ENCODE measurements around the gene ZNF416. TPM values are rescaled to one million over a fixed set of nuclear protein-coding genes. Genes with fewer than 3 reads are reported as not detected.

Gene ZNF416
- polyA plus RNA-seq, 1 donor: 4.9 TPM

DNA sequence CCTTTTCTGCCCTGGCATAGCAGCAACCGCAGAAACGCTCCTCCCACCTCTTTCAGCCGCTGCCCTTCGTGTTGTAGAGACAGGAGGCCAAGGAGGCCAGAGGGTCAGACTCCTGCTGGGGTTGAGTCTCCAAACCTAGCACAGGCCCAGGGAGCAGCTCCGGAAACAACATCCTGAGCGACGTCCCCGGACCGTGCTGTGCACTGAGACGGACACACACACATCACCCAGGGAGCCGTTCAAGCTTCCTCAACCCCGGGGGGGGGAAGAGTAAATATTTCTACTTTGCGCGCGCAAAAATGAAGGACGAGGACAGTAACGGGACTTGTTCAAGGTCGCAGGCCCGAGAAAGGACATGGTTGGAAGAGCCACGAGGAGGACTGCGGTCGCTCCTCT lies 19.7 kb downstream of the ZNF416 start:
- DNase-seq (ENCODE audit: low read depth): no peak

DNA sequence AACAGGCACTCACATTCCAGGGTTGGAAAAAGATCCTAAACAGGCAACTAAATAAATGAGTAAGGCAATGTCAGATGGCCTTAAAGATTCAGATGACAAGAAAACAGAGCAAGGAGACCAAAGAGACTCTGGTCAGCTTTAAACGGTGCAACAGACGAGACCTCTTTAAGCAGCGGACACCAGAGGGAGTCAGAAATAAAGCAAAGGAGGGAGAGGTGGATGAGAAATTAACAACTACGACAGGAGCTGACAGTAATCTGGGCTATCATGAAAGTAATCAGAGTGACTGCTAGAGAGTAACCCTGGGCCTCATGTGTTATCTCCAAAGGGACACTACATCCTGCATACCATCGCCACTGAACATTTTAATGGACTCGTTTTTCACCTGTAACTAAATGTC lies 20.2 kb downstream of the ZNF416 start:
- no peak for DNase-seq (ENCODE audit: low read depth)

DNA sequence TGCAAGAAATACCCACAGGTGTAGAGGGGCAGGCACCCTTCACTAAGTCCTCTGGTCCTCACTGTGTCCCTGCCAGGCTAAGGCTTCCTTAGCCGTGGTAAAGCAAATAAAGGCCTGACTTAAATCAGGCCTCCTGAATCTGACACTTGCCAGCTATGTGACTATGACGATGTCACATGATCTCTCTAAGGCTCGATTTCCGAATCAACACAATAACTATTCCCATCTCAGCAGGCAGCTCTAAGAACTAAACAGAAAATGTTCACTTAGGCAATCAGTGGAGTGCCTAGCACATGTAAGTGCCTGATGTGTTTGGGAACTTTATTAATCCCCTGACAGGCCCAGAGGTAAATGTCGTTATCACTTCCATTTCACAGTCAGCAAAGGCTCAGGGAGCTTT lies 21.1 kb downstream of the ZNF416 start:
- DNase-seq (ENCODE audit: low read depth): no peak

DNA sequence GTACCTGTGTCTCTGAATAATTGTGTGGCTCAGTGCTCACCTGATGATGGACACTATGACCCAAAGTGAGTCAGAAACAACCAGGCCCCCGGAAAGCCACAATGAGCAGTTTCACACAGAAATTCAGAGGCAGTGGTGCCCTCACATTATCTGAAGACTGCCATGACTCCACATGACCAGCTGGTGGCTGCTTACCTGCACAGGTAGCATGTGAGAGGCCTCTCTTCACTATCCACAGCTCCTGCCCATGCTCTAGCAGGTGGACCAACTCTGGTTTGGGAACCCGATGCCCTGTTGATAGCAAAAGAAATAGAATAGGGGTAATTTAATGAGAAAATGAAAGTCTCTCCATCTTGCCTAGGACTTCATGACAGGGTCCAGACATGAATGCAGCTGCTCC lies 26.3 kb downstream of the ZNF416 start:
- DNase-seq (ENCODE audit: low read depth): no peak

DNA sequence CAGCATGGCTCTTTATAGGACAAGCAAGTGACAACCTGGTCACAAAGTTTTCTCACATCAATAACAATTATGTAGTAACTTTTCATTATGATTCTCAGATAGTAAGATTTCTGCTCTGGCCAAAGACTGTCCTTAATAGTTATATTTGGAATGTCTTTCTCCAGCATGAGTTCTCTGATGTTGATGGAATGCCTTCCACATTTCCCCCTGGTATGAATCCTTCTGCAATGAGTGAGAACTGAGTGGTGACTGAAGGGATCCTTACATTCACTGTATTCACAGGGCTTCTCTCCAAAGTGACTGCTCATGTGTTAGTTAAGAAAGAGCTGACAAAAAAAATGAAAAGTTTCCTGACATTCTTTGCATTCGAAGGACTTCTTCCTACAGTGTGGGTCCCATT lies 32.2 kb downstream of the ZNF416 start:
- no peak for DNase-seq (ENCODE audit: low read depth)

DNA sequence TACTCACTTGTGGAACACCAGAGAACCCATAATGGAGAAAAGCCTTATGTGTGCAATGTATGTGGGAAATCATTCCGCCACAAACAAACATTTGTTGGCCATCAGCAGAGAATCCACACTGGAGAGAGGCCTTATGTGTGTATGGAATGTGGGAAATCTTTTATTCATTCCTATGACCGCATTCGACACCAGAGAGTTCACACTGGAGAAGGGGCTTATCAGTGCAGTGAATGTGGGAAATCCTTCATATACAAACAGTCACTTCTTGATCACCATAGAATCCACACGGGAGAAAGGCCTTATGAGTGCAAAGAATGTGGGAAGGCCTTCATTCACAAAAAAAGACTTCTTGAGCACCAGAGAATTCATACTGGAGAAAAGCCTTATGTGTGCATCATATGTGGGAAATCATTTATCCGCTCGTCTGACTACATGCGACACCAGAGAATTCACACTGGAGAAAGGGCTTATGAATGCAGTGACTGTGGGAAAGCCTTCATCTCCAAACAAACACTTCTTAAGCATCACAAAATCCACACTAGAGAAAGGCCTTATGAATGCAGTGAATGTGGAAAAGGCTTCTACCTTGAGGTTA lies 40.7 kb downstream of the ZNF416 start:
- no peak for DNase-seq (ENCODE audit: low read depth)

DNA sequence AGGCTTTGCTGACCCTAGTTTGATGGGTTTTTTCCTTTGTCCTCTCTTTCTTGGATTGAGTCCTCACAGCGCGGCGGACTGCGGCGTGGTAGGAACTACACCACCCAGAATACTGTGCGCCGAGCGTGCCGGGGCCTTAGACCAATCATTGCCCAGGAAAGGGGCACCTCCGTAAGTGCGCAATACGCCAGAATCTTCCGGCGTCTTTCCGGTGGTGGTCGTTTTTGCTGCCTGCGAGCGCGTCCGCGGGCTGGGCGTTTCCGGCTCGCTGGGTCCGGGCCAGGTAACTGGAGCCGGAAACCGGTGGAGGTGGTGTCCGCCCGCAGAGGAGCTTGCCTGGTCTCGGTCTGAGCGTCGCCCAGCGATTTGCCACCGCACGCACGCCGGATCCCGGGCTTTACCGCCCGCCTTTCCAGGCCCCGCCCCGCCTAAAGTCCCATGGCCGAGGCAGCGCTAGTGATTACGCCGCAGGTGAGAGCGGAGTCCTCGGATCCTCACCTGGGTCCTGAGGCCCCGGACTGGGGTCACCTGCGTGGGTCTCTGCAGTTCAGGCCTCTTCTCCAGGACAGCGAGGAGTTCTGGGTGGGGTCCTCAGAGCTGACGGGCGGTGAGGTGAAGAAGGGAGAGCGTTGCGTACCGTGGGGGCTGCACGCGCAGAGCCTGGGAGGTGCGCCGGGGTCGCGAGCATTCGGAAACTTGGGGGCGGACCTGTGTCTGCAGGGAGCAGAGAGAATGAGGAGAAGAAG lies 51.4 kb downstream of the ZNF416 start, which contains the start of gene ZNF549:
ZNF549 (plus strand) TSS at position 221 of the 746 bp plus-strand sequence; CDS start at position 439, 218 bp downstream.
- DNase-seq (ENCODE audit: low read depth): peak; percentile 74

Other genes with a start within 250 kb of the ZNF416 start
- gene ZNF304, start 227.6 kb downstream of the ZNF416 start, polyA plus RNA-seq (ENCODE audit: insufficient read length): 8.9 TPM
- 15.2 TPM for gene TRAPPC2B, start 215.4 kb downstream of the ZNF416 start, polyA plus RNA-seq (ENCODE audit: insufficient read length)
- gene ZNF547, start 215.4 kb downstream of the ZNF416 start, polyA plus RNA-seq (ENCODE audit: insufficient read length): 4.2 TPM
- 20.9 TPM for gene ZNF548, start 189.1 kb downstream of the ZNF416 start, polyA plus RNA-seq (ENCODE audit: insufficient read length)
- 7.9 TPM for gene ZNF17, start 167.8 kb downstream of the ZNF416 start, polyA plus RNA-seq (ENCODE audit: insufficient read length)
- gene ZNF749, start 143.6 kb downstream of the ZNF416 start, polyA plus RNA-seq (ENCODE audit: insufficient read length): 6.6 TPM
- gene VN1R1, start 121.8 kb downstream of the ZNF416 start, polyA plus RNA-seq (ENCODE audit: insufficient read length): 2.0 TPM
- 9.3 TPM for gene ZNF772, start 101.3 kb downstream of the ZNF416 start, polyA plus RNA-seq (ENCODE audit: insufficient read length)
- 10.6 TPM for gene ZNF419, start 91.2 kb downstream of the ZNF416 start, polyA plus RNA-seq (ENCODE audit: insufficient read length)
- gene ZNF773, start 79.0 kb downstream of the ZNF416 start, polyA plus RNA-seq (ENCODE audit: insufficient read length): 7.8 TPM
- gene ZNF549, start 51.6 kb downstream of the ZNF416 start, polyA plus RNA-seq (ENCODE audit: insufficient read length): 7.5 TPM
- 10.6 TPM for gene ZNF550, start 19.0 kb downstream of the ZNF416 start, polyA plus RNA-seq (ENCODE audit: insufficient read length)
- gene ZIK1, start 5.2 kb upstream of the ZNF416 start, polyA plus RNA-seq (ENCODE audit: insufficient read length): 4.8 TPM
- 3.6 TPM for gene ZNF530, start 21.0 kb upstream of the ZNF416 start, polyA plus RNA-seq (ENCODE audit: insufficient read length)
- 13.2 TPM for gene ZNF134, start 35.3 kb upstream of the ZNF416 start, polyA plus RNA-seq (ENCODE audit: insufficient read length)
- 17.3 TPM for gene ZNF211, start 54.3 kb upstream of the ZNF416 start, polyA plus RNA-seq (ENCODE audit: insufficient read length)
- not detected for gene ZSCAN4, start 90.0 kb upstream of the ZNF416 start, polyA plus RNA-seq (ENCODE audit: insufficient read length)
- gene ZNF551, start 103.1 kb upstream of the ZNF416 start, polyA plus RNA-seq (ENCODE audit: insufficient read length): 5.6 TPM
- 13.1 TPM for gene ZNF154, start 130.3 kb upstream of the ZNF416 start, polyA plus RNA-seq (ENCODE audit: insufficient read length)
- 8.2 TPM for gene ZNF671, start 148.7 kb upstream of the ZNF416 start, polyA plus RNA-seq (ENCODE audit: insufficient read length)
- 15.4 TPM for gene ZNF776, start 167.9 kb upstream of the ZNF416 start, polyA plus RNA-seq (ENCODE audit: insufficient read length)
- 13.6 TPM for gene ZNF586, start 190.8 kb upstream of the ZNF416 start, polyA plus RNA-seq (ENCODE audit: insufficient read length)
- gene ZNF552, start 236.0 kb upstream of the ZNF416 start, polyA plus RNA-seq (ENCODE audit: insufficient read length): 5.4 TPM

All from forelimb muscle (tissue), 1 donor.